ENCODE measurements around the gene ZBED2. TPM values are rescaled to one million over a fixed set of nuclear protein-coding genes. Genes with fewer than 3 reads are reported as not detected.

Gene ZBED2
- total RNA-seq, 4 donors from 2014 or later = not detected

GRCh38 chr3:111548756-111549155, 46.4 kb downstream of the ZBED2 start:
- no peaks in the 10 kb centered on the region for H3K4me1 ChIP-seq
- no peak overlapping the region for H3K27ac ChIP-seq
- no peak for ATAC-seq
- H3K36me3 ChIP-seq = no peaks in the 10 kb centered on the region
- no peaks in the 10 kb centered on the region for H3K9me3 ChIP-seq
- no peak for DNase-seq
- in situ Hi-C loops (cut with MboI; ENCODE audit: low sequenced_read_pairs in 4 of 4) = no loop called here
- H3K4me3 ChIP-seq = no peak overlapping the region
- TF ChIP-seq, protein P1, sequence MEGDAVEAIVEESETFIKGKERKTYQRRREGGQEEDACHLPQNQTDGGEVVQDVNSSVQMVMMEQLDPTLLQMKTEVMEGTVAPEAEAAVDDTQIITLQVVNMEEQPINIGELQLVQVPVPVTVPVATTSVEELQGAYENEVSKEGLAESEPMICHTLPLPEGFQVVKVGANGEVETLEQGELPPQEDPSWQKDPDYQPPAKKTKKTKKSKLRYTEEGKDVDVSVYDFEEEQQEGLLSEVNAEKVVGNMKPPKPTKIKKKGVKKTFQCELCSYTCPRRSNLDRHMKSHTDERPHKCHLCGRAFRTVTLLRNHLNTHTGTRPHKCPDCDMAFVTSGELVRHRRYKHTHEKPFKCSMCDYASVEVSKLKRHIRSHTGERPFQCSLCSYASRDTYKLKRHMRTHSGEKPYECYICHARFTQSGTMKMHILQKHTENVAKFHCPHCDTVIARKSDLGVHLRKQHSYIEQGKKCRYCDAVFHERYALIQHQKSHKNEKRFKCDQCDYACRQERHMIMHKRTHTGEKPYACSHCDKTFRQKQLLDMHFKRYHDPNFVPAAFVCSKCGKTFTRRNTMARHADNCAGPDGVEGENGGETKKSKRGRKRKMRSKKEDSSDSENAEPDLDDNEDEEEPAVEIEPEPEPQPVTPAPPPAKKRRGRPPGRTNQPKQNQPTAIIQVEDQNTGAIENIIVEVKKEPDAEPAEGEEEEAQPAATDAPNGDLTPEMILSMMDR (IDR thresholded peaks at IDR 0.05 in 4 of 5, conservative IDR thresholded peaks at IDR 0.05 in 1 of 5) = no peak
- TF ChIP-seq POLR2A (IDR thresholded peaks at IDR 0.05) = no peak
- intact Hi-C loops (cut with DNase I; ENCODE audit: low total_unique reads) = no loop called here
- H3K27me3 ChIP-seq = no peaks in the 10 kb centered on the region

- in situ Hi-C loops (cut with MboI; ENCODE audit: low sequenced_read_pairs in 4 of 4) = no loop called here
Measured at GRCh38 chr3:111548092-111548491, 47.1 kb downstream of the ZBED2 start.

DNA sequence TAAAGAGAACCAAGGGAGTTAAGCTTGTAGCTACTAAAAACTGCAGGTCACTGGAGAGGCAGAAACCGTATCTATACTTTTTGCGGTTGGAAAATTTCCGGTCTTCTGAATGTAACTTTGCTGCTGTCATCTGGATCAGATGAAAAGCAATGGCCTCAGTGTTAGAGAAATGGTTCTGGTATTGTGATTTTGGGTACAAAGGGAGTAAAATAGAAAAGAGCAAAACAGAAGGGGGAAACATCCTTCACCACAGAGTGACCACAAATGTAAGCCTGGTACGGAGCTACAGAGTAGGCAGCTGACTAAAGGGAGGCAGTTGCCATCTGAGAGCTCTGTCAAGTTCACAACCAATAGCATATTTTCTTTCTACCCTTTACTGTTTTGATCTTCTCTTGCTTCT, 47.5 kb downstream of the ZBED2 start:
- intact Hi-C loops (cut with DNase I; ENCODE audit: low total_unique reads) = no loop called here
- Histone ChIP-seq H3K4me3 (no peak overlapping the region), H3K27ac (no peak overlapping the region)

More at GRCh38 chr3:111548092-111548491, 47.1 kb downstream of the ZBED2 start:
- intact Hi-C loops (cut with DNase I; ENCODE audit: low total_unique reads) = no loop called here
- no peaks in the 10 kb centered on the region for H3K9me3 ChIP-seq
- DNase-seq = no peak
- no peaks in the 10 kb centered on the region for H3K4me1 ChIP-seq
- no peak overlapping the region for H3K4me3 ChIP-seq
- no peak for ATAC-seq
- H3K27ac ChIP-seq = no peak overlapping the region
- no peak for TF ChIP-seq POLR2A (IDR thresholded peaks at IDR 0.05)
- TF ChIP-seq, protein P1 (IDR thresholded peaks at IDR 0.05 in 4 of 5, conservative IDR thresholded peaks at IDR 0.05 in 1 of 5) = no peak
- H3K36me3 ChIP-seq = no peaks in the 10 kb centered on the region
- no peaks in the 10 kb centered on the region for H3K27me3 ChIP-seq

GRCh38 chr3:111545349-111545748, 49.8 kb downstream of the ZBED2 start:
- no peaks in the 10 kb centered on the region for H3K4me1 ChIP-seq
- peaks cover 0 to 4% (median 0%) of the 10 kb centered on the region in 3 donors for H3K27me3 ChIP-seq
- ATAC-seq (no peak), DNase-seq (no peak)
- no peaks in the 10 kb centered on the region for H3K36me3 ChIP-seq
- intact Hi-C loops (cut with DNase I; ENCODE audit: low total_unique reads) (no loop called here), in situ Hi-C loops (cut with MboI; ENCODE audit: low sequenced_read_pairs in 4 of 4) (no loop called here)
- no peaks in the 10 kb centered on the region for H3K9me3 ChIP-seq
- H3K27ac ChIP-seq = no peak overlapping the region
- TF ChIP-seq POLR2A (IDR thresholded peaks at IDR 0.05) = no peak
- TF ChIP-seq, protein P1 (IDR thresholded peaks at IDR 0.05 in 4 of 5, conservative IDR thresholded peaks at IDR 0.05 in 1 of 5) = no peak
- H3K4me3 ChIP-seq = no peak overlapping the region

More for the DNA sequence above, 47.5 kb downstream of the ZBED2 start:
- no peak for ATAC-seq
- in situ Hi-C loops (cut with MboI; ENCODE audit: low sequenced_read_pairs in 4 of 4) = no loop called here
- Histone ChIP-seq H3K4me1 (no peaks in the 10 kb centered on the region), H3K9me3 (no peaks in the 10 kb centered on the region), H3K27me3 (no peaks in the 10 kb centered on the region), H3K36me3 (no peaks in the 10 kb centered on the region)
- no peak for TF ChIP-seq POLR2A (IDR thresholded peaks at IDR 0.05)
- TF ChIP-seq, protein P1 (IDR thresholded peaks at IDR 0.05 in 4 of 5, conservative IDR thresholded peaks at IDR 0.05 in 1 of 5) = no peak
- DNase-seq = no peak

Other genes with a start within 250 kb of the ZBED2 start
- under 1 TPM in 1 of 4 donors, not detected in 3; 0.85 TPM for gene CD96, start 53.1 kb downstream of the ZBED2 start, total RNA-seq
- under 1 TPM; 0.07 to 0.23 (median 0.10) TPM for gene PLCXD2, start 79.3 kb upstream of the ZBED2 start, total RNA-seq